CD14-positive monocyte (primary cell): ENCODE results near the gene MYOM3. TPM values are rescaled to one million over a fixed set of nuclear protein-coding genes. Genes with fewer than 3 reads are reported as not detected.

Source experiments
- DNase-seq, 3 donors: peaks; one replicate each; pipeline ENCODE4 v3.0.0-alpha.2; 2011 to 2022
- H2AFZ ChIP-seq: 2 replicates; pipeline ENCODE4 v1.6.0; 2012; ENCODE audit warnings: mild to moderate bottlenecking, low read depth, low read length, inconsistent platforms; ENCODE audit not compliant: insufficient read depth, poor library complexity, severe bottlenecking
- H3K27ac ChIP-seq, 2 donors: 1 replicate in 1 of 2; 2 replicates in 1 of 2; pipeline ENCODE4 v1.5.1; 2012 to 2013; ENCODE audit warnings: low read length in 2 of 2, control low read depth in 1 of 2, inconsistent platforms in 1 of 2, low read depth in 1 of 2, mild to moderate bottlenecking in 1 of 2
- H3K27me3 ChIP-seq, 2 donors: one replicate each; pipeline versions ENCODE4 v1.6.0 to v1.6.1; 2011 to 2013; ENCODE audit warnings: low read length in 2 of 2; ENCODE audit not compliant: control insufficient read depth in 2 of 2, insufficient read depth in 2 of 2
- H3K36me3 ChIP-seq, 2 donors: replicated peaks in 1 of 2; 1 replicate in 1 of 2; 2 replicates in 1 of 2; pipeline versions ENCODE4 v1.5.1 to v1.6.1; 2012 to 2013; ENCODE audit warnings: low read length in 2 of 2, control low read depth in 1 of 2, inconsistent platforms in 1 of 2, mild to moderate bottlenecking in 1 of 2; ENCODE audit not compliant: insufficient read depth in 2 of 2, control insufficient read depth in 1 of 2
- H3K4me1 ChIP-seq, 2 donors: 1 replicate in 1 of 2; 2 replicates in 1 of 2; pipeline versions ENCODE4 v1.5.1 to v1.6.1; 2012 to 2013; ENCODE audit warnings: low read length in 2 of 2, control low read depth in 1 of 2, inconsistent platforms in 1 of 2, mild to moderate bottlenecking in 1 of 2, moderate library complexity in 1 of 2; ENCODE audit not compliant: insufficient read depth in 2 of 2, control insufficient read depth in 1 of 2
- H3K4me2 ChIP-seq: replicated peaks from 2 replicates; pipeline ENCODE3; 2012; ENCODE audit warnings: low read length, moderate library complexity, mild to moderate bottlenecking; ENCODE audit not compliant: poor library complexity, severe bottlenecking; ENCODE audit errors: extremely low read depth
- H3K4me3 ChIP-seq, 3 experiments: fragments of 200-600 bp in 1 of 3; sonication (generic) in 1 of 3; replicated peaks in 1 of 3; 1 replicate in 2 of 3; 2 replicates in 1 of 3; pipeline ENCODE4 v1.5.1; 2011 to 2013; ENCODE audit warnings: low read length in 3 of 3, mild to moderate bottlenecking in 3 of 3, control low read depth in 2 of 3, low read depth in 2 of 3, inconsistent platforms in 1 of 3, moderate library complexity in 1 of 3
- H3K79me2 ChIP-seq: 2 replicates; pipeline ENCODE4 v1.6.0; 2012; ENCODE audit warnings: mild to moderate bottlenecking, control low read depth, inconsistent platforms, low read length, moderate library complexity; ENCODE audit not compliant: insufficient read depth
- H3K9ac ChIP-seq: 2 replicates; pipeline ENCODE4 v1.6.0; 2017; ENCODE audit warnings: low read length, mild to moderate bottlenecking; ENCODE audit not compliant: insufficient read depth, poor library complexity, severe bottlenecking
- H3K9me3 ChIP-seq, 2 donors: replicated peaks in 1 of 2; 1 replicate in 1 of 2; 2 replicates in 1 of 2; pipeline versions ENCODE4 v1.5.1 to v1.6.1; 2012 to 2013; ENCODE audit warnings: low read length in 2 of 2, control low read depth in 1 of 2; ENCODE audit not compliant: control insufficient read depth in 1 of 2, insufficient read depth in 1 of 2
- H4K20me1 ChIP-seq: 2 replicates; pipeline ENCODE4 v1.6.0; 2012; ENCODE audit warnings: mild to moderate bottlenecking, low read length, control low read depth, moderate library complexity; ENCODE audit not compliant: insufficient read depth
- H3K27ac Mint-ChIP-seq, 7 donors: one replicate each; pipeline ENCODE4 v1.8.0; 2020; ENCODE audit warnings: mild to moderate bottlenecking in 7 of 7, mixed read lengths in 7 of 7, moderate library complexity in 6 of 7, inconsistent platforms in 2 of 7
- H3K27me3 Mint-ChIP-seq, 3 donors: one replicate each; pipeline ENCODE4 v1.8.0; 2021 to 2022; ENCODE audit warnings: low read depth in 3 of 3, mild to moderate bottlenecking in 3 of 3, mixed read lengths in 3 of 3, moderate library complexity in 3 of 3, inconsistent platforms in 1 of 3
- H3K36me3 Mint-ChIP-seq, 2 donors: one replicate each; pipeline ENCODE4 v1.8.0; 2020; ENCODE audit warnings: mixed read lengths in 2 of 2, inconsistent platforms in 1 of 2, mild to moderate bottlenecking in 1 of 2
- H3K4me1 Mint-ChIP-seq: one replicate; pipeline ENCODE4 v1.8.0; 2020; ENCODE audit warnings: mild to moderate bottlenecking, mixed read lengths
- H3K4me3 Mint-ChIP-seq, 2 donors: one replicate each; pipeline ENCODE4 v1.8.0; 2020; ENCODE audit warnings: mild to moderate bottlenecking in 2 of 2, mixed read lengths in 2 of 2, moderate library complexity in 1 of 2
- H3K9me3 Mint-ChIP-seq, 7 donors: one replicate each; pipeline ENCODE4 v1.8.0; 2020 to 2022; ENCODE audit warnings: mixed read lengths in 7 of 7, mild to moderate bottlenecking in 6 of 7, moderate library complexity in 6 of 7, inconsistent platforms in 2 of 7
- CTCF ChIP-seq: fragments of 200-600 bp; IDR thresholded peaks from one replicate; pipeline ENCODE4 v1.8.0; 2022; ENCODE audit warnings: antibody characterized with exemption, mild to moderate bottlenecking
- WGBS: methylation state at CpG from one replicate; pipeline ENCODE4 v1.1.5; 2013; ENCODE audit warnings: missing lambda C conversion rate; ENCODE audit not compliant: insufficient coverage; 5-methylcytosine and 5-hydroxymethylcytosine counted together
- intact Hi-C, 2 donors: fragments of 100-400 bp; cut with micrococcal nuclease; formaldehyde crosslinking; loops; one replicate each; pipeline versions ENCODE4 v1.15.0 to v1.15.1; 2023
- polyA plus RNA-seq, 3 donors: library from polyadenylated mRNA; depleted of rRNA in 1 of 3; unstranded in 2 of 3; stranded (reverse) in 1 of 3; fragments of 300-500 nt in 2 of 3; fragments of >200 nt in 1 of 3; fragmentation: Illumina TruSeq in 2 of 3; gene quantifications; 1 replicate in 2 of 3; 2 replicates in 1 of 3; pipeline ENCODE4 v1.2.3, GENCODE V29; 2012 to 2021

The MYOM3 gene
- polyA plus RNA-seq, 3 donors: not detected

GRCh38 chr1:24124980-24125379, 13.0 kb upstream of the MYOM3 start:
- WGBS: no CpG with 5 or more reads among the region's 2 CpGs
- H2AFZ ChIP-seq: no peak overlapping the region
- H3K9ac ChIP-seq: no peak overlapping the region
- no peak overlapping the region for H3K4me2 ChIP-seq
- peaks cover 3 to 10% (median 8%) of the 10 kb centered on the region in 7 donors for H3K9me3 Mint-ChIP-seq
- no peak overlapping the region for H3K4me3 Mint-ChIP-seq
- no peaks in the 10 kb centered on the region for H3K79me2 ChIP-seq
- no peak overlapping the region for H3K4me3 ChIP-seq
- no peaks in the 10 kb centered on the region for H3K36me3 ChIP-seq
- peaks cover 3% of the 10 kb centered on the region in 2 donors for H3K9me3 ChIP-seq
- no peaks in the 10 kb centered on the region for H4K20me1 ChIP-seq
- no peak overlapping the region for H3K27ac Mint-ChIP-seq
- no peaks in the 10 kb centered on the region for H3K27me3 ChIP-seq
- intact Hi-C loops: no loop called here
- H3K4me1 ChIP-seq: no peaks in the 10 kb centered on the region
- DNase-seq: no peak
- TF ChIP-seq CTCF: no peak
- H3K27me3 Mint-ChIP-seq: peaks cover 2 to 15% (median 8%) of the 10 kb centered on the region in 3 donors
- no peak overlapping the region for H3K27ac ChIP-seq
- no peaks in the 10 kb centered on the region for H3K36me3 Mint-ChIP-seq
- H3K4me1 Mint-ChIP-seq: no peaks in the 10 kb centered on the region

- Histone ChIP-seq H3K36me3 (no peaks in the 10 kb centered on the region), H3K27me3 (no peaks in the 10 kb centered on the region), H4K20me1 (no peaks in the 10 kb centered on the region), H3K4me2 (no peak overlapping the region), H3K4me3 (no peak overlapping the region), H3K4me1 (no peaks in the 10 kb centered on the region), H3K79me2 (no peaks in the 10 kb centered on the region), H3K9me3 (no peaks in the 10 kb centered on the region), H3K27ac (no peak overlapping the region), H2AFZ (no peak overlapping the region), H3K9ac (no peak overlapping the region)
- no peak overlapping the region for H3K4me3 Mint-ChIP-seq
- 79% methylated on average over 2 of the region's 6 CpGs for WGBS
- no peak for TF ChIP-seq CTCF
- intact Hi-C loops: no loop called here
- H3K27me3 Mint-ChIP-seq: peaks cover 2 to 10% (median 6%) of the 10 kb centered on the region in 3 donors
- H3K36me3 Mint-ChIP-seq: no peaks in the 10 kb centered on the region
- H3K9me3 Mint-ChIP-seq: peaks cover 0 to under 1% (median 0%) of the 10 kb centered on the region in 7 donors
- no peaks in the 10 kb centered on the region for H3K4me1 Mint-ChIP-seq
- no peak for DNase-seq
- no peak overlapping the region for H3K27ac Mint-ChIP-seq
Measured at GRCh38 chr1:24123611-24124010, 11.7 kb upstream of the MYOM3 start.
